ENCODE measurements around the gene HELZ.
"Not testable (repeated sequence)": the region's sequence is repeated elsewhere in the genome, so short reads cannot be mapped to it uniquely, and the experiment has no call there.

HELZ gene

DNA sequence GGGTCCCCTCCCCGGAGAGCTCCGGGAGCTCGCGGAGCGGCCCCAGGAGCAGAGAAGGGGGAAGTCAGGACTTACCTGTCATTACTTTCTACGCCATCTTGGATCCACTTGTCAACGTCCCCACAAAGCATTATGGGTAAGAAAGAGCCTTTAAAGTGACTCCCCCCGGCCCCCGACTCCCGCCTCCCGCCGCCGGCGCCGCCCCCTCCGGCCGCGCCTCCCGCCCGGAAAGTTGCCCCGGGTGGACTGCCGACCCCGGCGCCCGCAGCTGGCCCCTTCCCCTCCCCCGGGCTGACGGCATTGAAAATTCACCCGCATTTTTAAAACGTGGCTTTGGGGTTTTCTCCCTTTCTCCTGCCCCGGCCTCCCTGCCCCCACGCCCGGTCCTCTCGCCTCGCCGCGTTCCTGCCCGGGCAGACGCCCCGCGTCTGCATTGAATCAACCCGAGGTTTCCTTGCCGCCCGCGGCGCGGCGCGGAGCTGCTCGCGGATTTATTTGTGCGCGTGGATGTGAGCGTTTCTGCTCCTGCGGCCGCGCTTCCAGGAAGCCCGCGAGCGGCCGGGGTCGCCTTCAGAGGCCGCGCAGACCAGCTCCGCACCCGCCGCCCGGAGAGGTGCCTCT is at the start of gene HELZ:
HELZ (minus strand) TSS at position 124 of the 621 bp plus-strand sequence. CDS start 26,392 bp downstream, outside the sequence.
- peak; percentile 52 for DNase-seq

DNA sequence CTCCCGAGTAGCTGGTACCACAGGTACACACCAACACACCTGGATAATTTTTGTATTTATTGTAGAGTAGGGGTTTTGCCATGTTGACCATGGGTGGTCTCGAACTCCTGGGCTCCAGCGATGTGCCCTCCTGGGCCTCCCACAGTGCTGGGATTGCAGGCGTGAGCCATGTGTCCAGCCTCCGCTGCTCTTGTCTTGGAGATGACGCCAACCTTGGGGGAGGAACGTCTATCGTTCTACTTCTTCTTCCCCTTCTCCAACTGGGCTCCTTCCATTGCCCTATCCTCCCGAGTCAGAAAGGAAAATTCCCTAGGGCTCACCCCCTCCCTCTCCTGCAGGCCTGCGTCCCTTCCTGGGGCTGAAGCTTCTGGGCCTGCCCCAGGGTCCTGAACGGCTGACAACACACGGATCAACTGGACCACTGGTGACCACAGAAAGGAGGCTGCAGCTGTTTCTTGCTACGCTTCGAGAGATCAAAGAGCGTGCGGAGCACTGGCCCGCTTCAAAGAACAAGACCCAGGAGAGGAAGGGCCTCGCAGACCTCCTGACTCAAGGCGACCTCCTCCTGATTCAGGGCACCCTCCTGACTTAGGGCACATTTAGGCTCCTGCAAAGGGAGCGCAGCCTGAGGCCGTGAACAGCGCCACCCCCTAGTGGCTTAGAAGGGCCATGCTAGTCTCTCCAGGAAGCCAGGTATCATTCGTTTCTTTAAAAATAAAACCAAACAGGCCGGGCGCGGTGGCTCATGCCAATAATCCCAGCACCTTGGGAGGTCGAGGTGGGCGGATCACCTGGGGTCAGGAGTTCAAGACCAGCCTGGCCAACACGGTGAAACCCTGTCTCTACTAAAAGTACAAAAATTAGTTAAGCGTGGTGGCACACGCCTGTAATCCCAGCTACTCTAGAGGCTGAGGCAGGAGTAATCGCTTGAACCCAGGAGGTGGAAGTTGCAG is 48.5 kb upstream of the HELZ start:
- peak; percentile 62 for DNase-seq

DNA sequence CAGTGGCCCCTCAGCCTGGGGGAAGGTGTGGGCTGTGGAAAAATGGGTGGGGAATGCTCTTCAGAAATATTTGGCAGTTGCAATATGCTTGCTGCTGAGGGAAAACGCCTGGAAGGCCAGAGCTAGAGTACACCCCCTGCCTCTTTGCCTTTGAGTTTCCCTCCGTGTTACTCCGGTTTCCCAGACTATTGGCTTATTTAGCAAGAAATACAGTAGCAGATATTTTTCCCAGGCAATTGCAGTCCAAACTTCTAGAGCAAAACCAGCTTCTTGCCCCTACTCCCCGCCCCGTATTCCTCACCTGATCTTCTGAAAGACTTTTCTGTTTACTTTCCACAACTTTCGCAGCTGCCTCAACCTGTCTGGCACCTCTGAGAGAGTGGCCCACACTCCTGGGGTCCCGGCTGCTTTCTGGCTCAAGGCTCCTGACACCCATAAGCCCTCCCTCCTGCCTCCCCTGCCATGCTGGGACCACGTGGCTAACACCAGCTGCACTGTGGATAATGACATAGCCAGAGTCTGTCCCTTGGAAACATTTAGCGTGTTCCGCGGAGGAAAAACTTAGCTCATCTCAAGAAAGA is 45.8 kb upstream of the HELZ start:
- no peak for DNase-seq

DNA sequence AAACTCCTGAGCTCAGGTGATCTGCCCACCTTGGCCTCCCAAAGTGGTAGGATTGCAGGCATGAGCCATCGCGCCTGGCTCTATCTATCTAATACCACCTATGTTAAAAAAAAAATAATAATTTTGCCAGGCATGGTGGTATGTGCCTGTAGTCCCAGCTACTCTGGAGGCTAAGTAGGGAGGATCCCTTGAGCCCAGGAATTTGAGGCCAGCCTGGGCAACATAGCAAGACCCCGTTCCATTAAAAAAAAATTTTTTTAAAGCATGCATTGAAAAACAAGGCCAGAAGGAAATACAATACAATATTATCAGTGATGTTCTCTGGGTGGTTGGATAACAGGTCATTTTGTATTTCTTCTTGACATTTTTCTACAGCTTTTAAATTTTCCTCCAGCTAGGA is 45.2 kb upstream of the HELZ start:
- no peak for DNase-seq

GRCh38 chr17:67289181-67289876 is 44.3 kb upstream of the HELZ start:
- no peak for DNase-seq

- DNase-seq: not testable (repeated sequence)
These were observed 41.8 kb upstream of the HELZ start for GRCh38 chr17:67286826-67287225.

- no peak for DNase-seq
These were observed 40.4 kb upstream of the HELZ start for GRCh38 chr17:67285360-67285759.

GRCh38 chr17:67283731-67284516 is 38.9 kb upstream of the HELZ start:
- DNase-seq: no peak

DNA sequence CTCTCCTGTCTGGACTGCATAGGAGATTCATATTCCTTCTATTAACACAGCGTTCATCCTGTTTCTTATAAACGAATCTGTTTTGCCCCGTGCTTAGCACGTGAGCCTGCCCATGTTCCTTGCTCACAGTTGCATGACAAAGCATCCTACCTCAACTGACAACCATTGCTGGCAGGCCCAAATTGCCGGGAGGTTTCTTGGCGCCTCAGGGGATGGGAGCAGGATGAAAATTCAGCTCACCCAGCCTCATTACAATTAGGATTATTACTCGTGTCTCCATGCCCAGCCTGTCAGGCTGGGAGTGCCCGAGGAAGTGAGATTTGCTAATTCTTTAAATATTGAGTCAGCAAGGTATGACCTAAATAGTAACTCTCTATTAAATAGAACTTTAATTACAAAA is 36.7 kb upstream of the HELZ start:
- DNase-seq: no peak

DNA sequence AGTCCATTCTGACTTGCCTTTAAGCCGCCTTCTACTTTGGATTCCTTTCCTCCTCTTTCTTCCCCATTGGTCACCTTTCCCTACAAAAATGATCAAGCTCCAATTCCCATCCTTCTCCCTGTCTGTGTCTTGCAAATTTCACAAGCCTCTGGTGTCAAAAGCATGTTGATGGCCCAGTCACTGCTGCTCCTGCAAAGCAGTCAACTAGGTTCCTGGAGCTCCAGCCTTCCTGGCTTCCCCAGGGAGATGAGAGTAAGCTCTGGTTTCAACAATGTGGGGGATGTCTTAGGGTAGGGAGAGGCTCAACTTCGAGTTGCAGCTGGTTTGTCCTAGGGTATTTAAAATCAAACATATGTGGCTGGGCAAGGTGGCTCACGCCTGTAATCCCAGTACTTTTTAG is 36.1 kb upstream of the HELZ start:
- DNase-seq: no peak

GRCh38 chr17:67280279-67280678 is 35.3 kb upstream of the HELZ start:
- no peak for DNase-seq

DNA sequence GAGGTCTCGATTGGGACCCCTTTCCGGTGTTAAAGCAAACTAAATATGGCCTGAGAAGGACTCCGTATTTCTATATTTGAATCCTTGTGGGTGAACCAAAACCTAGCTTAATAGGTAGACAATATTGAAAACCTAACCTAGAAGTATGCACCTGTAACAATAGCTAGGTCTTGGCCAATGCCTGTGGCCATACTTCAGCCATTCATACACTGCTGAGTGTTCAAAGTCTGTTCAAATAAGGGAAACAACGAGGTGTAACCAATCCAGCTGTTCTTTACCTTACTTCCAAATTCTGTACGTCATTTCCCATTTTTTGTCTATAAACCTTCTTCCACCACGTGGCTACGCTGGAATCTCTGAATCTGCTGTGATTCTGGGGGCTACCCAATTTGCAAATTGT is 34.1 kb upstream of the HELZ start:
- DNase-seq: no peak

DNA sequence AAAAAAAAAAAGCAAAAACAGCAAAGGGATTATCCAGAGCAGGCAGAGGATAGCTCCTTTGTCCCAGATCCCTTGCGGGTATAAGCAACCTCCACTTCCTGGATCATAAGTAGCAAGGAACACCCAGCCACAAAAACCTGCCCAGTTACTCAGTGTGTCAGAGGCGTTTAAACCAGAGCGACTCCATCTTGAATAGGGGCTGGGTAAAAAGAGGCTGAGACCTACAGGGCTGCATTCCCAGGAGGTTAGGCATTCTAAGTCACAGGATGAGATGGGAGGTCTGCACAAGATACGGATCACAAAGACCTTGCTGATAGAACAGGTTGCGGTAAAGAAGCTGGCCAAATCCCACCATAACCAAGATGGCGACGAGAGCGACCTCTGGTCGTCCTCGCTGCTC is 33.4 kb upstream of the HELZ start:
- no peak for DNase-seq

GRCh38 chr17:67276075-67276474 is 31.1 kb upstream of the HELZ start:
- no peak for DNase-seq

- DNase-seq: no peak
These were observed 29.5 kb upstream of the HELZ start for GRCh38 chr17:67274466-67274865.

DNA sequence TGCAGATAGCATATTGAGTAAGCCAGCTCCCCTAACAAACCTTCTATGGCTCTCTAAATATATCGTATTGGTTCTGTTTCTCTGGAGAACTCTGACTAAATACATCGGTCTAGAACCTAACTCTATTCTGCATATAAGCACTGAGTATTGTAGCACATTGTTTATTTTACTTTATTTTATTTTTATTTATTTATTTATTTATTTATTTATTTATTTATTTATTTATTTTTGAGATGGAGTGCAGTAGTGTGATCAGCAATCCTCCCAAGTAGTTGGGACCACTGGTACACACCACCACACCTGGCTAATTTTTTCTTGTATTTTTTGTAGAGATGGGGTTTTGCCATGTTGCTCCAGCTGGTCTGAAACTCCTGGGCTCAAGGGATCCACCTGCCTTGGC is 28.9 kb upstream of the HELZ start:
- no peak for DNase-seq

GRCh38 chr17:67272312-67273047 is 27.5 kb upstream of the HELZ start:
- no peak for DNase-seq

GRCh38 chr17:67271187-67271586 is 26.2 kb upstream of the HELZ start:
- not testable (repeated sequence) for DNase-seq

- DNase-seq: no peak
These were observed 25.4 kb upstream of the HELZ start for GRCh38 chr17:67270416-67270815.

DNA sequence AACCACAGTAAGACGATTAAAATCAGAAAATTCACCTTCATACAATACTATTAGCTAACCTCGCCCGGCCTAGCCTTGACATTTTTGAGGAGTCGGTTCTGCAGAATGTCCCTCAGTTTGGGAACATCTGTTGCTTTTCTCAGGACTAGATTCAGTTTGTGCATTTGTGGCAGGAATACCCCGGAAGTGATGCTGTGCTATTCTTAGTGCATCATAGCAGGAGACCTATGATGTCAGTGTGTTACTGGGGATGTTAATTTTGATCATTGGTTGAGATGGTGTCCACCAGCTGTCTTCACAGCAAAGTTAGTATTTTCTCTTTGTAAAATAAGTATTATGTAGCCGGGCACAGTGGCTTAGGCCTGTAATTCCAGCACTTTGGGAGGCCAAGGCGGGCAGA is 21.5 kb upstream of the HELZ start:
- DNase-seq: no peak

- no peak for DNase-seq
These were observed 20.5 kb upstream of the HELZ start for GRCh38 chr17:67265436-67266019.
